Panc1 (cell line): ENCODE results near the gene MAL. TPM values are rescaled to one million over a fixed set of nuclear protein-coding genes. Genes with fewer than 3 reads are reported as not detected.

Experiments used
- ATAC-seq: fragments of 200-7000 bp; cut with Tn5 transposase; 2 replicates; pipeline ENCODE4 v1.9.1; 2020; ENCODE audit warnings: mild to moderate bottlenecking, moderate library complexity
- BruUV-seq: library from RNA; stranded (reverse); fragments of 400-500 nt; replicated peaks from 2 replicates; lab custom pipeline; 2021; lab: Mats Ljungman, UMichigan
- CTCF ChIA-PET: fragments of 300-600 bp; sonication (Branson Sonifier 250); formaldehyde crosslinking; loops from one replicate; lab custom pipeline; 2022; ENCODE audit warnings: antibody characterized with exemption; lab: Charles Lee
- POLR2A ChIA-PET: fragments of 300-600 bp; sonication (Branson Sonifier 250); formaldehyde crosslinking; loops from one replicate; lab custom pipeline; 2022; ENCODE audit warnings: antibody characterized with exemption; lab: Charles Lee
- DNase-seq: peaks from one replicate; pipeline ENCODE4 v3.0.0-alpha.2; 2010; ENCODE audit warnings: low read depth, low spot score
- H3K27ac ChIP-seq: 2 replicates; pipeline ENCODE4 v1.5.1; 2011; ENCODE audit warnings: mild to moderate bottlenecking, low read length, inconsistent platforms
- H3K27me3 ChIP-seq: fragments of 200-500 bp; sonication (Bioruptor generic); 2 replicates; pipeline ENCODE4 v1.6.0; 2014; ENCODE audit warnings: low read length, inconsistent platforms; ENCODE audit not compliant: control insufficient read depth, insufficient read depth
- H3K36me3 ChIP-seq: fragments of 200-500 bp; sonication (Bioruptor generic); 2 replicates; pipeline ENCODE4 v1.5.1; 2014; ENCODE audit warnings: inconsistent platforms, mild to moderate bottlenecking, low read length, moderate library complexity; ENCODE audit not compliant: control insufficient read depth, insufficient read depth
- H3K4me1 ChIP-seq: 2 replicates; pipeline ENCODE4 v1.5.1; 2011; ENCODE audit warnings: inconsistent platforms, mild to moderate bottlenecking, low read length, moderate library complexity; ENCODE audit not compliant: control insufficient read depth, insufficient read depth
- H3K4me3 ChIP-seq, 2 experiments: 2 replicates each; pipeline ENCODE4 v1.5.1; 2011 to 2012; ENCODE audit warnings: low read depth in 2 of 2, low read length in 2 of 2, mild to moderate bottlenecking in 2 of 2, inconsistent platforms in 1 of 2, moderate library complexity in 1 of 2
- H3K9me3 ChIP-seq: fragments of 200-500 bp; sonication (Bioruptor generic); 2 replicates; pipeline ENCODE4 v1.5.1; 2014; ENCODE audit warnings: low read depth, mild to moderate bottlenecking, inconsistent platforms, low read length, moderate library complexity; ENCODE audit not compliant: control insufficient read depth, insufficient read depth
- CTCF ChIP-seq: fragments of 450-650 bp; IDR thresholded peaks from 2 replicates; pipeline ENCODE4 v1.5.1; 2017; ENCODE audit warnings: mild to moderate bottlenecking
- POLR2AphosphoS5 ChIP-seq: IDR thresholded peaks from 2 replicates; pipeline ENCODE4 v1.6.1; 2012; ENCODE audit warnings: mild to moderate bottlenecking, low read depth, low read length, moderate library complexity
- REST ChIP-seq, 2 experiments: IDR thresholded peaks; 2 replicates each; pipeline ENCODE4 v1.6.1; 2011 to 2012; ENCODE audit warnings: low read depth in 2 of 2, control low read depth in 1 of 2, low read length in 1 of 2, mild to moderate bottlenecking in 1 of 2, moderate library complexity in 1 of 2; ENCODE audit not compliant: insufficient read depth in 1 of 2
- SIN3A ChIP-seq: IDR thresholded peaks from 2 replicates; pipeline ENCODE4 v1.6.1; 2012; ENCODE audit warnings: low read depth, mild to moderate bottlenecking, low read length, moderate library complexity, borderline replicate concordance; ENCODE audit not compliant: insufficient read depth
- TCF7L2 ChIP-seq: IDR thresholded peaks from 2 replicates; pipeline ENCODE4 v1.6.1; 2011; ENCODE audit warnings: mild to moderate bottlenecking, low read depth, low read length, inconsistent platforms
- in situ Hi-C: cut with HindIII; loops from 2 replicates; pipeline ENCODE4 v1.10.0; 2016; ENCODE audit warnings: low sequenced_read_pairs, low pct_unique_long_range_greater_than_20kb
- intact Hi-C: fragments of 100-400 bp; cut with micrococcal nuclease; formaldehyde crosslinking; loops from one replicate; pipeline ENCODE4 v1.10.0; 2022; ENCODE audit not compliant: unreplicated experiment
- total RNA-seq: library from RNA; stranded (reverse); gene quantifications from one replicate; pipeline ENCODE4 v1.2.1, GENCODE V29; 2021; ENCODE audit not compliant: unreplicated experiment

MAL gene
- total RNA-seq, 1 experiment from 2014 or later, result 1.3 TPM

GRCh38 chr2:94997981-94998930 is 27.3 kb upstream of the MAL start:
- BruUV-seq, result no TSS peak
- Histone ChIP-seq H3K27me3 (no peaks in the 10 kb centered on the region), H3K4me1 (no peaks in the 10 kb centered on the region), H3K27ac (no peak overlapping the region), H3K36me3 (no peaks in the 10 kb centered on the region), H3K9me3 (no peaks in the 10 kb centered on the region), H3K4me3 (no peak overlapping the region)
- intact Hi-C loops (no loop called here), in situ Hi-C loops (no loop called here)
- CTCF ChIA-PET, result no interaction called here
- DNase-seq (no peak), ATAC-seq (no peak)
- TF ChIP-seq REST (IDR thresholded peaks at IDR 0.05; ENCODE audit: insufficient read depth in 1 of 2, low read depth in 2 of 2, low read length in 1 of 2) (no peak), SIN3A (no peak), CTCF (no peak), POLR2AphosphoS5 (no peak)
- POLR2A ChIA-PET, result no interaction called here

- no peaks in the 10 kb centered on the region for H3K9me3 ChIP-seq
- BruUV-seq, result no TSS peak
- no peaks in the 10 kb centered on the region for H3K4me1 ChIP-seq
- no peak overlapping the region for H3K27ac ChIP-seq
- H3K4me3 ChIP-seq, result no peak overlapping the region
- intact Hi-C loops (no loop called here), in situ Hi-C loops (no loop called here)
- CTCF ChIA-PET, result no interaction called here
- POLR2A ChIA-PET, result no interaction called here
- no peaks in the 10 kb centered on the region for H3K36me3 ChIP-seq
- ATAC-seq, result no peak
- DNase-seq, result no peak
- H3K27me3 ChIP-seq, result no peaks in the 10 kb centered on the region
- no peak for TF ChIP-seq CTCF
- TF ChIP-seq SIN3A, result no peak
- TF ChIP-seq TCF7L2, result no peak
- TF ChIP-seq REST (IDR thresholded peaks at IDR 0.05; ENCODE audit: insufficient read depth in 1 of 2, low read depth in 2 of 2, low read length in 1 of 2), result no peak
- no peak for TF ChIP-seq POLR2AphosphoS5
Measured at GRCh38 chr2:94999431-94999883, 26.1 kb upstream of the MAL start.
